Measurements from ENCODE around the gene LMTK2.

LMTK2 gene

GRCh38 chr7:98222533-98223195 lies 116.0 kb downstream of the LMTK2 start:
- DNase-seq: no peak

DNA sequence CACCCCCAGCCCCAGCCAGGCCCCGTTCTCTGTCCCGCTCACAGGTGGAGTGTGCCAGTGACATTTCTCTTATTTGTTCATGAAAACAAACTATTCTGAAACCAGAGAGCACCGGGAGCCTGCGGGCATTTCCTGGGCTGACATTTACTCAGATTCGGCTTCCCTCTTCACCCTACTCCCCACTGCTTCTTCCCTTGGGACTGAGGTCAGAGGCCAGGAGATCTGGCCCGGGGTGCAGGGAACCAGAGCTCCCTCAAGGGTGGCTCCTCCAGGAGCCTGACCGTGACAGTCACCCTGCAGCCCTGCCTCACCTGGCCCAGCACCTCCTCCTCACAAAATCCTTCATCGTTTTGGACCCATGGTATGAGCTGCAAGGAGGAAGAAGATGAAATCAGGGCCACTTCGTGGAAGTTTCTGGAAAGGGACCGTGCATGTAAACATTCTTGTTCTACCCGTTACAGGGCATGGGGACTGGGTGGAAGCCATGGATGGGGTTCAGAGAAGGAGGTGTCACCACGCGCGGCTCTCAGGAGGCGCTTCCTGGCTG lies 116.8 kb downstream of the LMTK2 start:
- no peak for DNase-seq

GRCh38 chr7:98223898-98224700 lies 117.4 kb downstream of the LMTK2 start:
- DNase-seq: no peak

GRCh38 chr7:98224701-98225181 lies 118.1 kb downstream of the LMTK2 start:
- no peak for DNase-seq

DNA sequence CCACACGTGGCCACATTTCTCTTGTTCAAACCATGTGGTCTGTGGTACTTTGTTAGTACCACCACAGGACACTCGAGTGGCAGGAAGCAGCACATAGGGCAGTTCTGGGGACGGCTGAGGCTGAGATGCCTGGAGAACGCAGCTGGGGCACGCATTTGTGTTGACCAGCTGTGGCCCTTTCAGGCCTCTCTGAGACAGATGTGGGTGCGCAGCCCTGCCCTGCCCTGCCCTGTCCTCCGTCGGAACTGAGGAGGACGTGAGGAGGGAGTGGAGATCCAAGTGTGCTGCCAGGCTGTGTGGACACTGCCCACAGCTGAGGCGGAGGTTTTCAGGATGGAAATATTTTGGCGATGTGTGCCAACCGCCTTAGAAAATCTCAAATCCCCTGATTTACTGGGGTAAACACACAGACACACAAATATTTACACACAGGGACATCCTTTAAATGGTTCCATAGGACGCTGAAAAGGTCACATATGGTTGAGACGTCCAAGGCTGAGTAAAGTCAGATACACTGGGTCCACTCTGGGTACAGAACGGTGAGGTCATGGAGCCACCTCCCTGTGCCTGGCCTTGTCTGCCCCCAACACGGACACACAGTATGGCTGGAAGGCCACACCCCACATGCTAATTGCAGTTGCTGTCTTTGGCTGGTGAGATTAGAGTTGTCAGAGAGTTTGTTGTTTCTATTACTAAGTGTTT lies 119.4 kb downstream of the LMTK2 start:
- DNase-seq: no peak

GRCh38 chr7:98227939-98228338 lies 121.3 kb downstream of the LMTK2 start:
- DNase-seq: no peak

GRCh38 chr7:98228801-98229200 lies 122.1 kb downstream of the LMTK2 start:
- no peak for DNase-seq

- no peak for DNase-seq
Measured at GRCh38 chr7:98229441-98229840, 122.8 kb downstream of the LMTK2 start.

- DNase-seq: no peak
Measured at GRCh38 chr7:98229991-98230745, 123.5 kb downstream of the LMTK2 start.

DNA sequence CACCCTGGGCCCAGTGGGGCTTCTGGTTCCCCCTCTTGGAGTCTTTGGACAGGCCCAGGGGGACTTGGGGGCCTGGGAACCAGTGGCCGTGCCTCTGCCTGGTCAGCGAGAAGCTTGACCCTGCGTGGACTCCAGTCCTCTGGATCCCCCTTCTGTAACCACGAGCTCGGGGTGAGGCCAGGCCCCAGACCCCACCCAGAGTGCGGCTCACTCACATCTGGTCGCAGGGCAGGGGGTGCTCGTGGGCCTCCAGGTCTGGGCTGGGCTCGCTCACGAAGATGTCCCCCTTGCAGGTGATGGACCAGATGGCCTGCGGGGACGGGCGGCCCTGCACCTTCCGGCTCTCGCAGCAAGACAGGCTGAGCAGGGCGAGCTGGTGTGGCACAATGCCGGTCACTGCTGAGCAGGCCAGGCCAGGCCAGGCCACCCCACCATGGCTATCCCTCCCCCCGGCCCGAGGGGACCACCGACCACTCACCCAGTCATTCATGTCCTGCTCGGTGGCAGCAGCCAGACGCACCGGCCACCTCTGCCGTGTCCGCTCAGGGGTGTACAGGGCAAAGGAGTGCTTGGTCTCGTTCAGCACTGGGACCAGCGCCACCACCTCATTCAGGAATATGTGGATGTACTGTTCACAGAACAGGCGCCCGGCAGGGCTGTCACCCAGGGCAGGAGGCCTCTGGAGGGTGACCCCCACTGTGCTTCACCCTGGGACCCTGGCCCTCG lies 124.2 kb downstream of the LMTK2 start:
- no peak for DNase-seq

GRCh38 chr7:98231493-98232262 lies 125.0 kb downstream of the LMTK2 start:
- no peak for DNase-seq

- no peak for DNase-seq
Measured at GRCh38 chr7:98232263-98232585, 125.6 kb downstream of the LMTK2 start.

- DNase-seq: no peak
Measured at GRCh38 chr7:98232799-98233198, 126.1 kb downstream of the LMTK2 start.

DNA sequence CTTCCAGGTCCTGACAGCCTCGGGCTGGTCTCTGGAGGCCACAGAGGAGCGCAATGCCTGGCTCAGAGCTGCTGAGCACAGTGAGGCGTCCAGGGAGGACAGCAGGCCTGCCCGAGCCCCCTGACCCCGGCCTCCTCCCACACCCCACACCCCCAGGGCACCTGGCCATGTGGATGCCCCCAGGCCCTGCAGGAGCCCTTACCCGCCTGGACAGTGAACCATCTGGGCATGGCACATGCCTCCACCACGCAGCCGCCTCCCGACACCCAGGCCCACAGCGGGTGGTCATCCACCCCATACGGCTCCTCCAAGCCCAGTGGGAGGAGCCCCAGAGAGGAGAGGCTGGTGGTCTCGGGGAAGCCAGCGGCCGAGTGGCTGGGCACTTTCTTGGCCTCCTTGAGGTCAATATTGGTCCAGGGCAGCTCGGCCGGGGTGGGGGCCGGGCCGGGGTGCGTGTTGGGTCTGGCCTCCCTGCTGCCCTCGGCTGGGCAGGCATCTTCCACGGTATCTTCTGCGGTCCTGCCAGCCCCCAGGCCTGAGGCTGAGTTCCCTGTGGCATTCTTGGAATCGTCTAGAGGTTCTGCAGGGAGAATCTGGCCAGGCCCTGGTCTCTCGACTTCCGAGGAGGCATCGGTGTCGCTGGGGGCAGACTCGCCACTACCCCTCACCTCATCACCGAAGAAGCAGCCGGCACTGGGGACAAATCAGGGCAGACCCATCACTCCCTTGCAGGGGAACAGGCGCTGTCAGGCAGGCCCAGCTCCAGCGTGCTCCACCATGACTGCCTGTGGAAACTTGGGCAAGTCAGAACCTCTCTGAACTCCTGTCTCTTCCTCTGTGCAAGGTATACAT lies 126.8 kb downstream of the LMTK2 start:
- DNase-seq: no peak

DNA sequence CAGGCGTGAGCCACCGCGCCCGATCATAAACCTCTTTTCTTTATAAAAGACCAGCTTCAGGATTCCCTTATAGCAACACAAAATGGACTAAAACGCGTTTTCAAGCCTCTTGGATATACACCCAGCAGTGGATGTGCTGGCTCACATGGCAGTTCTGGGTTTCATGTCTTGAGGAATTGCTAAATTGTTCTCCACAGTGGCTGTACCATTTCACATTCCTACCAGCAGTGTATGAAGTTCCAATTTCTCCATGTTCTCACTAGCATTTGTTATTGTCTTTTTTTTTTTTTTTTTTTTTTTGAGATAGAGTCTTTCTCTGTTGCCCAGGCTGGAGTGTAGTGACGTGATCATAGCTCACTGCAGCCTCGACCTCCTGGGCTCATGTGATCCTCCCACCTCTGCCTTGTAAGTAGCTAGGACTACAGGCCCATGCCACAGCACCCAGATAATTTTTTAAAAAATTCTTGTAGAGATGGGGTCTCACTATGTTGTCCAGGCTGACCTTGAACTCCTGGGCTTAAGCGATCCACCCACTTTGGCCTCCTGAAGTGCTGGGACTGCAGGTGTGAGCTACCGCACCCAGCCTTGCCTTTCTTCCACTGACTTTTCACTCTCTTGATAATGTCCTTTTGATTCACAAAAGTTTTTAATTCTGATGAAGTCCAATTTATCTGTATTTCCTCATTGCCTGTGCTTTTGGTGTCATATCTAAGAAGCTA lies 127.9 kb downstream of the LMTK2 start:
- DNase-seq: no peak

DNA sequence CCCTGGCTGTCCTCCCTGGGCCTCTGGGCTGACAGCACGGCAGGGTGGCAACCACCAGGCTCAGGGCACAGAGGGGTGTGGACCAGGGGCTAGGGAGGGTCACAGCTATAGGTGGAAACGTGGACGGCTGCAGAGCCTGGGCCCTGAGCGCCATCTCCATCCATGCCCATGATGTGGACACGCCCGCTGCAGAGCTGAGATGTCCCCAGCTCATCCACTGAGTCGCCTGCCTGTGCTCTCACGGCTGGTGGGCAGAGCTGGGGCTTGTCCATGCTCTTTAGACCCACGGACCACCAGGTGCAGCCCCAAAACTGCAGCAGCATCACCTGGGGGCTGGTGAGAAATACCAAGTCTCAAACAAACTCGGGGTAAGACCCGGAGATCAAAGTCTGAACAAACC lies 129.2 kb downstream of the LMTK2 start:
- no peak for DNase-seq

DNA sequence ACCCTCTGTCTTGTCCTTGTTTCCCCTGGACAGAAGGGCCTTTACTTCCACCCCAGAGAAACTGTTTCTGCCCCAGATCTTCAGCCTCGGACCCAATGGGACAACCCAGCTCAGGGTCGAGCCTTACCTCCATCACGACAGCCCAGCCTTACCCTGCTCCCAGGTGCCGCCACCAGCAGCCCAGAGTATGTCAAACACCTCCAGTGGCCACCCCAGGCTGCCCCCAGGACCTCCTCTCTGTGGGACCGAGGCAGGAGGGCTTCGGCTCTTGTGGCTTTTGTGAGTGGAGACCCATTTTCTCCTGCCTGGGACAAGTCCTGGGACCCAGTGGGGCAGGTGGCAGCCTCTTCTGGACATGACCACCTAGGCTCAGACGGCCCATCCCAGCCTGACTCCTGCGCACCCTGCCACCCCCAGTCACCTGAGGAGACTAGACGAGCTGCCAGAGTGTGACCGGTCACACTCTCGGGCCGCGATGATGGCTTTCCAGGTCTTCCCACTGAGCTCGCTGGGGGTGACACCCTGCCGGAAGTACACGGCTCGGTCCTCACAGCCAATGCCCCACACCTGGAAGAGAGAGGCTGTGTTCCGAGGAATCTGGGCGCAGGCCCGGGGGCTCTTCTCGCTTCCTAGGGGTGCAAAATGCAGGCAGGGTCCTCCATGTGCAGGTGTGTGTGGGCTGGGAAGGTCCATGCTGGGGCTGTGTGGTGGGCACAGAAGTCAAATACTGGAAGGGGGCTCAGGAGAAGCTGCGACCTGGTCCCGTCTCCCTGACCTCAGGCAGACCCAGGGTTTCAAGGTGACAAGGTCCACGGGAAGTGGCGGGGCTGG lies 129.9 kb downstream of the LMTK2 start:
- no peak for DNase-seq

DNA sequence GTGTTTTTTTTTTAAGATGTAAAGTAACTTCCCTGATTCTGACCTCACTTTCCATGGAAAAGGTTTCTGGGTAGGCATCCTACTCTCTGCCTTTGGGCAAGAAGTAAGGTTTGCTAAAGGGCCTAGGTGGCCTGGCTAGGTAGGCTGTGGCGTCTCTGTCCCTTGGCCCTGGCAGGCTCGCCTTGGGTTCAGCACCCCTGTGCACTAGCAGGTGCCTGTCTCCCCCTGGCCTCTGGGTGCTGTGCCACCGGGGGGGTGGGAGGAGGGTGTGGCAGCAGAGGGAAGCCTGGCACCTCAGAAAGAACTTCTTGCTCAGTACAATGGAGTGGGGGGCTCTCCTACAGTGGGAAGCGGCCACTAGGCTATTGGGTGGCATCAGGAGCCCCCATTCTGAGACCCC lies 131.4 kb downstream of the LMTK2 start:
- no peak for DNase-seq

- DNase-seq: no peak
Measured at GRCh38 chr7:98238976-98239375, 132.3 kb downstream of the LMTK2 start.
